Right lobe of liver (tissue), 6 donors: Measurements from ENCODE around the gene FHIT. TPM values are rescaled to one million over a fixed set of nuclear protein-coding genes. Genes with fewer than 3 reads are reported as not detected.

Experiments
- ATAC-seq, 4 donors: fragments of 200-7000 bp; cut with Tn5 transposase; one replicate each; pipeline ENCODE4 v1.9.1; 2020; ENCODE audit warnings: mild to moderate bottlenecking in 4 of 4, moderate library complexity in 4 of 4
- DNase-seq, 3 donors: peaks; one replicate each; pipeline ENCODE4 v3.0.0-alpha.2; 2020
- H3K27ac ChIP-seq, 3 donors: fragments of 200-600 bp; one replicate each; pipeline ENCODE4 v1.8.0; 2022
- H3K27me3 ChIP-seq, 2 donors: fragments of 200-600 bp; one replicate each; pipeline ENCODE4 v1.8.0; 2022
- H3K36me3 ChIP-seq, 4 donors: fragments of 200-600 bp; sonication (generic) in 1 of 4; one replicate each; pipeline versions ENCODE4 v1.5.1 to v1.8.0; 2017 to 2022; ENCODE audit warnings: control low read depth in 1 of 4
- H3K4me1 ChIP-seq, 4 donors: fragments of 200-600 bp; sonication (generic) in 1 of 4; one replicate each; pipeline versions ENCODE4 v1.5.1 to v1.8.0; 2017 to 2022; ENCODE audit warnings: control low read depth in 1 of 4
- H3K4me3 ChIP-seq, 3 donors: fragments of 200-600 bp; one replicate each; pipeline ENCODE4 v1.8.0; 2022
- H3K9me3 ChIP-seq, 4 donors: fragments of 200-600 bp; sonication (generic) in 1 of 4; one replicate each; pipeline versions ENCODE4 v1.5.1 to v1.8.0; 2017 to 2022; ENCODE audit warnings: control low read depth in 1 of 4
- CTCF ChIP-seq, 4 donors: fragments of 200-600 bp in 3 of 4; fragments of 450-650 bp in 1 of 4; IDR thresholded peaks; one replicate each; pipeline versions ENCODE4 v1.5.1 to v1.8.0; 2016 to 2022; ENCODE audit warnings: antibody characterized with exemption in 4 of 4, mild to moderate bottlenecking in 2 of 4
- POLR2A ChIP-seq: fragments of 450-650 bp; IDR thresholded peaks from one replicate; pipeline ENCODE4 v1.6.1; 2017; ENCODE audit warnings: antibody characterized with exemption, mild to moderate bottlenecking
- WGBS: methylation state at CpG from one replicate; pipeline ENCODE4 v1.1.6; 2018; ENCODE audit warnings: low coverage, low lambda C conversion rate; ENCODE audit not compliant: insufficient coverage; ENCODE audit errors: missing lambda C conversion rate; 5-methylcytosine and 5-hydroxymethylcytosine counted together
- intact Hi-C, 2 donors: fragments of 100-400 bp; cut with DNase I; formaldehyde crosslinking; loops; one replicate each; pipeline versions ENCODE4 v1.11.2 to v1.14.1; 2022
- total RNA-seq, 6 experiments: library from RNA; depleted of rRNA in 2 of 6; stranded (reverse); fragments of >200 nt in 2 of 6; fragmentation: NEBNext Ultra II Directional in 3 of 6; extraction: Animal tissue kit (Norgen Biotek cat#: 25700) in 3 of 6; gene quantifications; one replicate each; pipeline versions ENCODE4 v1.1.0 to v1.2.4, GENCODE V29; 2016 to 2023
- donor health status: DM: no; HTN: yes; CAD: no.
- donor health status: DM: no; HTN: no; CAD: no.
- donor health status: DM: no; HTN: no; CAD: no.
- donor health status: DM: no; HTN: yes; CAD: no.
- donor health status: DM: no; HTN: yes; CAD: no.

FHIT gene
- total RNA-seq, 6 experiments from 2014 or later, result 6.6 to 11.2 (median 8.0) TPM

DNA sequence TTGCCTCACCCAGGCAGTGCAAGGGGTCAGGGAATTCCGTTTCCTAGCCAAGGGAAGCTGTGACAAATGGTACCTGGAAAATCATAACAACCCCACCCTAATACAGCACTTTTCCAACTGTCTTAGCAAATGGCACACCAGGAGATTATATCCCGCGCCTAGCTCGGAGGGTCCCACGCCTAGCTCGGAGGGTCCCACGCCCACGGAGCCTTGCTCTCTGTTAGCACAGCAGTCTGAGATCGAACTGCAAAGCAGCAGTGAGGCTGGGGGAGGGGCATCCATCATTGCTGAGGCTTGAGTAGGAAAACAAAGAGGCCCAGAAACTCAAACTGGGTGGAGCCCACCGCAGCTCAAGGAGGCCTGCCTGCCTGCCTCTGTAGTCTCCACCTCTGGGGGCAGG, 208.1 kb downstream of the FHIT start:
- H3K4me3 ChIP-seq, result no peak overlapping the region
- no peaks in the 10 kb centered on the region for H3K27me3 ChIP-seq
- no peak overlapping the region for H3K27ac ChIP-seq
- H3K36me3 ChIP-seq, result no peaks in the 10 kb centered on the region
- ATAC-seq (no peak), DNase-seq (no peak)
- no peak for TF ChIP-seq POLR2A
- TF ChIP-seq CTCF (IDR thresholded peaks at IDR 0.05), result no peak
- H3K4me1 ChIP-seq, result no peaks in the 10 kb centered on the region
- no peaks in the 10 kb centered on the region for H3K9me3 ChIP-seq
- intact Hi-C loops, result no loop called here
- WGBS, result 100% methylated on average over 2 of the region's 10 CpGs

GRCh38 chr3:61040618-61041017, 210.6 kb downstream of the FHIT start:
- no peak for TF ChIP-seq CTCF (IDR thresholded peaks at IDR 0.05)
- Histone ChIP-seq H3K4me1 (no peaks in the 10 kb centered on the region), H3K36me3 (no peaks in the 10 kb centered on the region), H3K27ac (no peak overlapping the region), H3K4me3 (no peak overlapping the region), H3K27me3 (no peaks in the 10 kb centered on the region), H3K9me3 (no peaks in the 10 kb centered on the region)
- intact Hi-C loops, result no loop called here
- WGBS, result 73% methylated on average over 2 of the region's 2 CpGs
- DNase-seq, result no peak
- ATAC-seq, result no peak

- Histone ChIP-seq H3K9me3 (no peaks in the 10 kb centered on the region), H3K4me1 (no peaks in the 10 kb centered on the region), H3K27me3 (no peaks in the 10 kb centered on the region), H3K36me3 (no peaks in the 10 kb centered on the region), H3K27ac (no peak overlapping the region), H3K4me3 (no peak overlapping the region)
- TF ChIP-seq CTCF (IDR thresholded peaks at IDR 0.05), result no peak
- no peak for TF ChIP-seq POLR2A
- ATAC-seq (no peak), DNase-seq (no peak)
- intact Hi-C loops, result no loop called here
- WGBS, result 91% methylated on average over 1 of the region's 1 CpG
Observed at GRCh38 chr3:61035573-61035972, 215.7 kb downstream of the FHIT start.

DNA sequence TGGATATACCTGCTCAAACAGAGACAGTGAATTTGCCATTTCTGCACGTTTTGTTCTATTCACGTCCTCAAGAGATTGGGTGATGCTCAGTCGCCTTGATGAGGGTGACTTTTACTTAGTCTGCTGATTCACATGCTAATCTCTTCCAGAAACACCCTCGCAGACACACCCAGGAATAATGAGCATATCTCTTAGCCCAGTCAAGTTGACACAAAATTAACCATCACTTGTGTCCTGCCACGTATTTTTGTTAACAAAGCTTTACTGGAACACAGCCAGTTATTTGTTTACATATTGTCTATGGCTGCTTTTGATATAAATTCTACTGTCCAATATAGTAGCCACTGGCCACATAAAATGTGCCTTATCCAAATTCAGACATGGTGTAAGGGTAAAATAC, 218.3 kb downstream of the FHIT start:
- intact Hi-C loops, result no loop called here
- TF ChIP-seq POLR2A, result no peak
- no peak for TF ChIP-seq CTCF (IDR thresholded peaks at IDR 0.05)
- DNase-seq, result no peak
- Histone ChIP-seq H3K4me1 (no peaks in the 10 kb centered on the region), H3K4me3 (no peak overlapping the region), H3K9me3 (no peaks in the 10 kb centered on the region), H3K27ac (no peak overlapping the region), H3K36me3 (no peaks in the 10 kb centered on the region), H3K27me3 (no peaks in the 10 kb centered on the region)
- 77% methylated on average over 5 of the region's 5 CpGs for WGBS
- ATAC-seq, result no peak

DNA sequence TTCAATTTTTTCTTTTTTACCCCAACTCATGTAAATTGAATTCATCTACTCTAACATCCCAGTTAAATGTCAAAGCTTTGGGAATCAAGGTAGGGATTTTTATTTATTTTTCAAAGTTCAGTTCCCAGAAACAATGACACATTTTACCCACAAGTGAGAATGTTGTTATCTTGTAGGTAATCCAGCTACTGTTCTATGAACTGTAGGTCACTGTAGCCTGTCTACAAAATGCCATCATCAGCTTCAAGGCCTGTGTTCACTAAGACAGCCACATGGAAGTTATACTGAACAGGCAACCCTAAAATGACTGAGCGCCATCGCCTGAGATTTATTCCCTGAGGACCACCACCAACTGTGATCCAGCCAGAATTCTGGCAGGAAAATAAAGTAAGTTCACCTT, 219.7 kb downstream of the FHIT start:
- H3K9me3 ChIP-seq, result no peaks in the 10 kb centered on the region
- 100% methylated on average over 1 of the region's 2 CpGs for WGBS
- H3K4me3 ChIP-seq, result no peak overlapping the region
- intact Hi-C loops, result no loop called here
- DNase-seq, result no peak
- no peaks in the 10 kb centered on the region for H3K4me1 ChIP-seq
- no peak for TF ChIP-seq POLR2A
- no peak for TF ChIP-seq CTCF (IDR thresholded peaks at IDR 0.05)
- H3K27ac ChIP-seq, result no peak overlapping the region
- H3K27me3 ChIP-seq, result no peaks in the 10 kb centered on the region
- no peak for ATAC-seq
- H3K36me3 ChIP-seq, result no peaks in the 10 kb centered on the region
